ENCODE measurements around the gene CMKLR1. TPM values are rescaled to one million over a fixed set of nuclear protein-coding genes. Genes with fewer than 3 reads are reported as not detected.

Gene CMKLR1
- total and polyA plus RNA-seq, 2 donors from 2014 or later, result 6.1 to 25.7 TPM

GRCh38 chr12:108311605-108312004 lies 27.5 kb downstream of the CMKLR1 start:
- Histone ChIP-seq H3K27ac (ENCODE audit: low read depth in 2 of 2, low read length in 2 of 2) (peak overlapping the region in 1 of 2 donors; percentile 14), H3K27me3 (ENCODE audit: control insufficient read depth, insufficient read depth, low read length) (no peaks in the 10 kb centered on the region), H3K9me3 (ENCODE audit: control insufficient read depth in 2 of 3, insufficient read depth in 1 of 3, low read length in 3 of 3) (no peaks in the 10 kb centered on the region), H3K4me3 (ENCODE audit: low read length in 3 of 3) (no peak overlapping the region), H3K4me1 (ENCODE audit: control insufficient read depth in 2 of 3, insufficient read depth in 2 of 3, low read depth in 1 of 3, low read length in 3 of 3) (peaks cover 0 to 24% (median 0%) of the 10 kb centered on the region in 3 donors), H3K9ac (ENCODE audit: low read length in 3 of 3) (no peak overlapping the region), H3K36me3 (ENCODE audit: control insufficient read depth in 2 of 3, insufficient read depth in 3 of 3, low read length in 3 of 3) (no peaks in the 10 kb centered on the region)
- FAIRE-seq (no peak), DNase-seq (no peak)
- intact Hi-C loops (cut with DNase I), result no loop called here
- TF ChIP-seq CTCF (IDR thresholded peaks at IDR 0.05; ENCODE audit: borderline replicate concordance, extremely low read depth, insufficient read depth), result no peak

DNA sequence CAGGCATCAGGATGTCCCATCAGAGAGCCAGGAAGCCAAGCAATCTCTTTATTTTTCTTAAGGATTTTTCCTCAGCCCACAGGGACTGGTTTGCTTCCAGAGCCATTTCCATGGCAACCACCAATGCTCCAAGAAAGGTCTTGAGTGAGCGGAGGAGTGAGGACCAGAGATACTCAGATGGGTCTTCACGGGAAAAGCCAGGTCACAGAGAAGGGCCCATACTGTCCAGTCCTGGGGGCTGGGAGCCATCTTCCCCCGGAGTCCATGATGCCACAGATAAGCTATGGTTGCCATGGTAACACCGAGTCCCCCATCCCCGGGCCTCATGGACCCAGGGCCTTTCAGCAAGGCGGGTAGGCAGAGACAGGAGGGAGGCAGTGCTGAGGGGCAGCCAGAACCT lies 28.6 kb downstream of the CMKLR1 start:
- Histone ChIP-seq H3K27ac (ENCODE audit: low read depth in 2 of 2, low read length in 2 of 2) (no peak overlapping the region), H3K4me3 (ENCODE audit: low read length in 3 of 3) (no peak overlapping the region), H3K9me3 (ENCODE audit: control insufficient read depth in 2 of 3, insufficient read depth in 1 of 3, low read length in 3 of 3) (no peaks in the 10 kb centered on the region), H3K36me3 (ENCODE audit: control insufficient read depth in 2 of 3, insufficient read depth in 3 of 3, low read length in 3 of 3) (no peaks in the 10 kb centered on the region), H3K9ac (ENCODE audit: low read length in 3 of 3) (no peak overlapping the region), H3K4me1 (ENCODE audit: control insufficient read depth in 2 of 3, insufficient read depth in 2 of 3, low read depth in 1 of 3, low read length in 3 of 3) (peaks cover 0 to 29% (median 0%) of the 10 kb centered on the region in 3 donors), H3K27me3 (ENCODE audit: control insufficient read depth, insufficient read depth, low read length) (no peaks in the 10 kb centered on the region)
- FAIRE-seq (no peak), DNase-seq (peak in 1 of 5 donors; percentile 62)
- intact Hi-C loops (cut with DNase I), result no loop called here
- no peak for TF ChIP-seq CTCF (IDR thresholded peaks at IDR 0.05; ENCODE audit: borderline replicate concordance, extremely low read depth, insufficient read depth)

- intact Hi-C loops (cut with DNase I), result no loop called here
- Histone ChIP-seq H3K4me1 (ENCODE audit: control insufficient read depth in 2 of 3, insufficient read depth in 2 of 3, low read depth in 1 of 3, low read length in 3 of 3) (peaks cover 0 to 32% (median 5%) of the 10 kb centered on the region in 3 donors), H3K9me3 (ENCODE audit: control insufficient read depth in 2 of 3, insufficient read depth in 1 of 3, low read length in 3 of 3) (no peaks in the 10 kb centered on the region), H3K4me3 (ENCODE audit: low read length in 3 of 3) (no peak overlapping the region), H3K27ac (ENCODE audit: low read depth in 2 of 2, low read length in 2 of 2) (no peak overlapping the region), H3K27me3 (ENCODE audit: control insufficient read depth, insufficient read depth, low read length) (no peaks in the 10 kb centered on the region), H3K36me3 (ENCODE audit: control insufficient read depth in 2 of 3, insufficient read depth in 3 of 3, low read length in 3 of 3) (no peaks in the 10 kb centered on the region), H3K9ac (ENCODE audit: low read length in 3 of 3) (no peak overlapping the region)
- FAIRE-seq (no peak), DNase-seq (peak in 1 of 5 donors; percentile 11)
- TF ChIP-seq CTCF (IDR thresholded peaks at IDR 0.05; ENCODE audit: borderline replicate concordance, extremely low read depth, insufficient read depth), result no peak
Observed at GRCh38 chr12:108309674-108310312, 29.3 kb downstream of the CMKLR1 start.

Data from kidney (tissue), 14 donors.